Measurements from ENCODE around the gene MBNL2. TPM values are rescaled to one million over a fixed set of nuclear protein-coding genes. Genes with fewer than 3 reads are reported as not detected.

MBNL2 gene
- total RNA-seq, 1 experiment from 2014 or later = 74.3 TPM

- H3K4me1 Mint-ChIP-seq (ENCODE audit: insufficient read depth, unreplicated experiment) = peaks cover 43% of the 10 kb centered on the region
- no peak overlapping the region for H3K27ac Mint-ChIP-seq (ENCODE audit: low read depth, unreplicated experiment)
- no peak for TF ChIP-seq CTCF (IDR thresholded peaks at IDR 0.05; ENCODE audit: unreplicated experiment)
- no peak overlapping the region for H3K4me3 Mint-ChIP-seq (ENCODE audit: unreplicated experiment)
- H3K36me3 Mint-ChIP-seq (ENCODE audit: insufficient read depth, unreplicated experiment) = peaks cover 4% of the 10 kb centered on the region
- no peak for DNase-seq (ENCODE audit: unreplicated experiment)
- no peaks in the 10 kb centered on the region for H3K9me3 Mint-ChIP-seq (ENCODE audit: unreplicated experiment)
- intact Hi-C loops (cut with micrococcal nuclease) = no loop called here
- ChIA-PET CTCF (interaction anchor here (0.7 to 1.3 kb wide), 3 partner anchors 19 to 74 kb away, joined by 3 to 4 read pairs (median 3); no protein-coding TSS in a partner anchor), POLR2A (interaction anchor here (0.9 to 1.0 kb wide), 2 partner anchors 10 to 64 kb away, joined by 3 read pairs; no protein-coding TSS in a partner anchor)
- BruUV-seq (replicated peaks) = no TSS peak
- H3K27me3 Mint-ChIP-seq (ENCODE audit: insufficient read depth, unreplicated experiment) = no peaks in the 10 kb centered on the region
Measured at GRCh38 chr13:97287047-97287383, 64.9 kb downstream of the MBNL2 start.

- peaks cover 31% of the 10 kb centered on the region for H3K4me1 Mint-ChIP-seq (ENCODE audit: insufficient read depth, unreplicated experiment)
Measured at GRCh38 chr13:97288486-97288900, 66.4 kb downstream of the MBNL2 start.

DNA sequence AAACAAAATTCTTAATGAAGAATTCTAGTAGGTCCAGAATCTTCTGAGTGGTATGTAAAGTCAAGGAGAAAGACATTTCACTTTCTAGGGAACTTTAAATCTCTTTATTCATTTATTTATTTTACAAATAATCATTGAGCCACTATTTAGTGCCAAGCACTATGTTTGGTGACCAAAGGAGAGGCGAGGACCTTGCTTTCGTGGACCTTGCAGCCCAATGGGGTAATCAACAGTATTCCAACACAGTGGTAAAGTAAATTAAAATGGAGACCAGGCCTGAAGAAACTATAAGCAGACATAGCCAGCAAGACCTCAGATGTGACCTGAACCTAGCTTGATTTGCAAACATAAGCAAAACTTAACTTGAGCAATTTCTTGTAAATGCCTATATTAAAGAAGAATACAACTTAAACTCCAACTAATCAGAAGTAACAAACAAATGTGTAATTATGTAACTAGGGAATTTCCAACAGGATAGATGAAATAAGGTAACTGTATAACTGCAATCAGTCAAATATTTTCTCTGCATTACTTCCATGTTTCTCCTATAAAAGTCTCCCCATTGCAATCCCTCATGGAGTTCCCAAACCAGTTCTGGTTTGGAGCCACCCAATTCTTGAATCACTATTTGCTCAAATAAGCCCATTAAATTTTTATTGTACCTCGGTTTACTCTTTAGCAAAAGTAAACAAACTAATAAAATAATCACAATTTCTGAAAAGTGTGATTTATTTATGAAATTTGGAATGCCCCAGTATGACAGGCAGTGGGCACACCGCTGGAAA lies 67.6 kb downstream of the MBNL2 start:
- intact Hi-C loops (cut with micrococcal nuclease) = no loop called here
- Mint-ChIP-seq H3K9me3 (ENCODE audit: unreplicated experiment) (no peaks in the 10 kb centered on the region), H3K27ac (ENCODE audit: low read depth, unreplicated experiment) (no peak overlapping the region), H3K4me1 (ENCODE audit: insufficient read depth, unreplicated experiment) (peaks cover 26% of the 10 kb centered on the region), H3K4me3 (ENCODE audit: unreplicated experiment) (no peak overlapping the region), H3K27me3 (ENCODE audit: insufficient read depth, unreplicated experiment) (no peaks in the 10 kb centered on the region), H3K36me3 (ENCODE audit: insufficient read depth, unreplicated experiment) (peaks cover 6% of the 10 kb centered on the region)
- ChIA-PET POLR2A (interaction anchor here (0.9 to 1.9 kb wide), 4 partner anchors 11 to 66 kb away, joined by 3 to 6 read pairs (median 4); no protein-coding TSS in a partner anchor), CTCF (interaction anchor here (0.9 to 1.1 kb wide), 2 partner anchors 55 to 62 kb away, joined by 4 read pairs; no protein-coding TSS in a partner anchor)
- no peak for TF ChIP-seq CTCF (IDR thresholded peaks at IDR 0.05; ENCODE audit: unreplicated experiment)
- no peak for DNase-seq (ENCODE audit: unreplicated experiment)
- BruUV-seq (replicated peaks) = no TSS peak

More at GRCh38 chr13:97288486-97288900, 66.4 kb downstream of the MBNL2 start:
- ChIA-PET POLR2A (interaction anchor here (0.6 to 1.9 kb wide), 3 partner anchors 9 to 34 kb away, joined by 3 to 4 read pairs (median 3); no protein-coding TSS in a partner anchor), CTCF (interaction anchor here (0.7 to 0.9 kb wide), 2 partner anchors 60 to 432 kb away, joined by 3 to 4 read pairs; no protein-coding TSS in a partner anchor)
- Mint-ChIP-seq H3K27ac (ENCODE audit: low read depth, unreplicated experiment) (no peak overlapping the region), H3K9me3 (ENCODE audit: unreplicated experiment) (no peaks in the 10 kb centered on the region), H3K36me3 (ENCODE audit: insufficient read depth, unreplicated experiment) (peaks cover 6% of the 10 kb centered on the region), H3K27me3 (ENCODE audit: insufficient read depth, unreplicated experiment) (no peaks in the 10 kb centered on the region), H3K4me3 (ENCODE audit: unreplicated experiment) (no peak overlapping the region)
- no peak for DNase-seq (ENCODE audit: unreplicated experiment)
- no TSS peak for BruUV-seq (replicated peaks)
- intact Hi-C loops (cut with micrococcal nuclease) = no loop called here
- TF ChIP-seq CTCF (IDR thresholded peaks at IDR 0.05; ENCODE audit: unreplicated experiment) = no peak

Data from MCF 10A (cell line).